OCI-LY3 (cell line): ENCODE results near the gene SPATA6L.

ENCODE experiments used
- EZH2phosphoT487 ChIP-seq: fragments of 200-600 bp; shearing (Covaris generic); IDR thresholded peaks from 2 replicates; pipeline ENCODE4 v1.6.1; 2018; ENCODE audit warnings: antibody characterized with exemption, mixed run types, low read depth
- TF ChIP-seq, protein P1 (sequence below): fragments of 200-600, 300-600 bp; sonication (generic); IDR thresholded peaks from 2 replicates; pipeline ENCODE4 v1.5.1; 2014; ENCODE audit warnings: antibody characterized with exemption, low read length, low read depth

DNA sequence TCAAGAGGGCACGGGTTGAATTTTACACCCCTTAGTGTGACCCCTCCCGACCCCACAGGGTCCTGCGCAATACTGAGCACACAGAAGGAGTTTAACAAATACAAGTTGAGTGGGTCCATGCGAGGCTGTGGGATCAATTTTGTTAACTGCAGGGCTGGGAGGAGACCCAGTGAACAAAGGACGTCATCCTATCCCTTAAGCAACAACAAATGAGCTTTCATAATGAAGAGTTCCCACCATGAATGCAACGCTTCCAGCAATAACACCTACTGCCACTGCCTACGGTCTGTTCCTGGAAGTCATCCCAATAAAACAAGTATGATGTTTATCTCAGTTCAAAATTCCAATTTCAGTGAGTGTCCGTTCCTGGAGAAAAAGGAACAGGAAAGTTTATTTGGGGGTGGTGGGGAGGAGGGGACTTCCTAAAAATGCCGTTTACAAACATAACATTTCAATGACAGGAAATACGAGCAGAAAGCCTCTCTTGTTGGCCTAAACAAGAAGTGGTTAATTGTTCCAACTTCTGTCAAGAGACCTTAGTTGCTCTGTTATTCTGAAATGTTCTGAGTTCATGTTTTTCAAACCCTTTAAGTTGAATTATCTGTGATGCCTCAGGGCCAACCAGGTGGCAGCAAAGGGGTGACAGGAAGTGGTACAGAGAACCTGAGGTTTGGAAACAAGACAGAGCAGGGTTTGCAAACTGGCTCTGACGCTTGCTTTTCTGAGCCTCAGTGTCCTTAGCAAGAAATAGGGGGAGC, 69.9 kb downstream of the SPATA6L start:
- TF ChIP-seq, protein P1, sequence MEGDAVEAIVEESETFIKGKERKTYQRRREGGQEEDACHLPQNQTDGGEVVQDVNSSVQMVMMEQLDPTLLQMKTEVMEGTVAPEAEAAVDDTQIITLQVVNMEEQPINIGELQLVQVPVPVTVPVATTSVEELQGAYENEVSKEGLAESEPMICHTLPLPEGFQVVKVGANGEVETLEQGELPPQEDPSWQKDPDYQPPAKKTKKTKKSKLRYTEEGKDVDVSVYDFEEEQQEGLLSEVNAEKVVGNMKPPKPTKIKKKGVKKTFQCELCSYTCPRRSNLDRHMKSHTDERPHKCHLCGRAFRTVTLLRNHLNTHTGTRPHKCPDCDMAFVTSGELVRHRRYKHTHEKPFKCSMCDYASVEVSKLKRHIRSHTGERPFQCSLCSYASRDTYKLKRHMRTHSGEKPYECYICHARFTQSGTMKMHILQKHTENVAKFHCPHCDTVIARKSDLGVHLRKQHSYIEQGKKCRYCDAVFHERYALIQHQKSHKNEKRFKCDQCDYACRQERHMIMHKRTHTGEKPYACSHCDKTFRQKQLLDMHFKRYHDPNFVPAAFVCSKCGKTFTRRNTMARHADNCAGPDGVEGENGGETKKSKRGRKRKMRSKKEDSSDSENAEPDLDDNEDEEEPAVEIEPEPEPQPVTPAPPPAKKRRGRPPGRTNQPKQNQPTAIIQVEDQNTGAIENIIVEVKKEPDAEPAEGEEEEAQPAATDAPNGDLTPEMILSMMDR, result no peak
- TF ChIP-seq EZH2phosphoT487, result no peak
